GM18868 (cell line): ENCODE data around the gene CPA2.
A peak's percentile ranks its signal among the peaks of the same experiment; 100 is the strongest.
"Not testable (repeated sequence)": the region's sequence is repeated elsewhere in the genome, so short reads cannot be mapped to it uniquely, and the experiment has no call there.

ENCODE experiments used
- ATAC-seq: cut with Tn5 transposase; IDR thresholded peaks from one replicate; pipeline ENCODE4 v1.9.1; 2021; ENCODE audit warnings: mild to moderate bottlenecking, moderate library complexity; ENCODE audit not compliant: unreplicated experiment

CPA2 gene

GRCh38 chr7:130304878-130305277, 38.2 kb downstream of the CPA2 start:
- no peak for ATAC-seq

GRCh38 chr7:130305433-130306042, 38.9 kb downstream of the CPA2 start:
- ATAC-seq = no peak

DNA sequence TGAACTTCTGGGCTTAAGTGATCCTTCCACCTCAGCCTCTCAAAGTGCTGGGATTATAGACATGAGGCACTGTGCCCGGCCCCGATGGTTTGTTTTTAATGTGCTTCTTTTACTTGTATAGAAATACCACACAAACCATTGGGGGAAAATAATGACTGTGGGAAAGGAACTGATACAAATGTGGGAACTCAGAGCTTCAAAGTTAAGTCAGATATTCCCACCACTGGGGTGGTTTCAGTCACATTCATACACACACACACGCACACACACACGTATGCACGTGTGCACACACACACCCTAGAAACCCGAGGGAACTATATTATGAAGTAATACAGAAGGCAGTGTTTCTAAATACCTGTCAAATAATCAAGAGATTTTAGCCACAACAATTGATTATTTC, 43.3 kb downstream of the CPA2 start:
- ATAC-seq = peak; percentile 51

DNA sequence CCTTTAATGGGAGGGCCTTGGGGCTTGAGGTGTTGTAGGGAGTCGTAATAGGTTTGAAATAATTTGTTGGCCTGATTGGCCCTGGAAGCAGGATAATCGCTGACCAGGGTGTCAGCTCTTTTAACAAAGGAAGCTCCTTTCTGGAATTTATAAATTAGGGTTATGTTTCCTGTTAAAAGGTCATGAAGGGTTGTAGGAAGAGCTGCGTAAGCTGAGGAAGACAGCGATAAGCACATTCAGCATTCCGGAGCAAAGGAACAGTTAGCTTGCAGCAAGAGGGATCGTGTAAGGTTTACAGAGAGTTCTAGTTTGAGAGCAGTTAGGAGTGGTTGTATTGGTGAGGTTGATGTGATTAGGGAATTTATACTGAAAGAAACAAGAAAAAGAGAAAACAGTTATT, 47.6 kb downstream of the CPA2 start:
- ATAC-seq = no peak

- no peak for ATAC-seq
Measured at GRCh38 chr7:130319541-130319940, 52.9 kb downstream of the CPA2 start.

- not testable (repeated sequence) for ATAC-seq
Measured at GRCh38 chr7:130321542-130322229, 55.0 kb downstream of the CPA2 start.

- no peak for ATAC-seq
Measured at GRCh38 chr7:130322615-130323014, 56.0 kb downstream of the CPA2 start.

DNA sequence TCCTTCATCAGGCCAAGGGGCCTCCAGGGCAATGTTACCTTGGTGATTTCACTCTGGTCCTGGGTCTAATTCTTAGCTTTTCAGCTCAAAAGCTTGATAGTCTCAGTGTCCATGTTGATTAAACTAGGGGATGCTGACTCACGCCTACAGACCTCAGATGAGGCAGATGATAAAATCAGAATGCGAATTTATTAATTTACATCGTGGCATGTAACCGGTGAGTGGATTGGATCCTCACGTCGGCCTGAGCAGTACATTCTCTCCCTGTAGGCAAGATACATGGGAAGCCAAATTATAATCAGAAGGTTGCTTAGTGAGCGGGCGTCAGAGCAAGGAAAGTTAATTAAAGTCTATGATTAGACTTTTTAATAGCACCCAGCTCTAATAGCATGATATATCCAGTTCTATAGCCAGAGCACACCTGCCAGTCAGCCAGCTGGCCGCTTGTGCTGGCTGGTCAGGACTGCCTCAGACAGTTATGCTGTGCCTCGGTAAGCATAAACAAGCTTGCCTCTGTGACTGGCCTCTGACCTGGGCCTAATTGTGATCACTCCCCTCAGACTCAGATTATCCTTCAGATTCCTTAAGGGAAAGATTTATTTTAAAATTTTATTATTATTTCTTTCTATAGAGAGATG, 57.8 kb downstream of the CPA2 start:
- ATAC-seq = no peak

DNA sequence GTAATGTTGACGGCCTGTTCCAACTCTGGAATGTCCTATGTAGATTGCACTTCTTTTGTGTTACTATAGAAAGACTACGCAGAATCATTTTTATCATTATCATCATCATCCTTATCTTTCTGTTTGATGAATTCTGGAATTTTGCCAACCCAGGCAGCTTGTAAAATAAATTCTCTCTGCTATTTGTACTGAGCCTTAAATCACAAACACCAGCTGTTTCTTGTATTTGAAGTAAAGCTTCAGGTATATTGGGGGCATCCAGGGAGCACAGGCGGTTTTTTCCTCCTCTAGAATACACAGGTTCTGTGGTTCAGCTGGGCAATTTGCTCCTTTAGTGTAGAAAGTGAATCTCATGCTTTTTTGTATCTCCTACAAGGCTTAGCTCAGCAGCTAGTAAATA, 63.0 kb downstream of the CPA2 start:
- ATAC-seq = no peak

DNA sequence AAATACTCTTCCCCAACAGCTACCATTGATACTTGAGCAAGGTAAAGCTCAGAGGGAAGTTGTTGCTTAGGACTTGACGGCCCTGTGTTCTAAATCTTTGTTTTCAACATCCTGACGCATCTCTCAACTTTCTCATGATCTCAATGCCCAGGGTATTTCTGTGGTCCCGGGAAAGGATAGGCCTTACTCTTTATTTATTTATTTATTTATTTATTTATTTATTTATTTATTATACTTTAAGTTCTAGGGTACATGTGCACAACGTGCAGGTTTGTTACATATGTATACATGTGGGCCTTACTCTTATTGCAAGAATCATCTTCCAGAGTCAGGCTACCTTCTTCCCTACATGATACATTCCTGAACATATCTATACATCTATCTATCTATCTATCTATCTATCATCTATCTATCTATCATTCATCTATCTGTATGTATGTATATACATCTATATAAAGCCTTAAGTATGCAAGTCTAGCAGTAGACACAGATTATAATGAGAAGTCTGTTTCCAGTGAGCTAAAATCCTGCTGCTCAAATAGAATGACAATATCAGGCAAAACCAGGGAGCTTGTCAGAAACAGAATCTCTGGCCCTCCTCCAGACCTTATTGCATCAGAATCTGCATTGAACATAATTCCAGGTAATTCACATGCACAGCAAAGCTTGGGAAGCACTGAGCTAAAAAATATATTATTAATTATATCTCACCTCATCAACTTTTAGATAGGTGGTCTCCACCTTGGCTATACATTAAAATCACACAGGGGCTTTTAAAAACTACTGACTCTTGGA, 65.8 kb downstream of the CPA2 start:
- ATAC-seq = no peak

DNA sequence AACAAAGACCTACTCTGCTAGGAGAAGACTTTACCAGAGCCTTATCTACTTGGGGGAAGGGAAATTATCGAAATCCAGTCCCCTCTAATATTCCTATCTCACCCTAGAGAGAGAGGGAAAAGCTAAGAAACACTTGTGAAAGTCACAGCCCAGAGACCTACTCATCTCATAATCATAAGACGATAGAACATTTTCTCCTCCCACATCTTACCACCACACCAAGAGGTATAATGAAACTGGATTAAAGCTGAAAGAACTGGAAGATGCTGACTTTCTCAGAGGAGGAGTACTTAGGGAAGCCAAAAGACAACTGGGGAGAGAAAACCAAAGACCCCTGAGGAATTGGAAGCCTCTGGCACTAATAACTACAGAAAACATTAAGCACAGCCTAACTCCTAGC, 67.2 kb downstream of the CPA2 start:
- ATAC-seq = no peak

GRCh38 chr7:130334274-130334673, 67.6 kb downstream of the CPA2 start:
- no peak for ATAC-seq

DNA sequence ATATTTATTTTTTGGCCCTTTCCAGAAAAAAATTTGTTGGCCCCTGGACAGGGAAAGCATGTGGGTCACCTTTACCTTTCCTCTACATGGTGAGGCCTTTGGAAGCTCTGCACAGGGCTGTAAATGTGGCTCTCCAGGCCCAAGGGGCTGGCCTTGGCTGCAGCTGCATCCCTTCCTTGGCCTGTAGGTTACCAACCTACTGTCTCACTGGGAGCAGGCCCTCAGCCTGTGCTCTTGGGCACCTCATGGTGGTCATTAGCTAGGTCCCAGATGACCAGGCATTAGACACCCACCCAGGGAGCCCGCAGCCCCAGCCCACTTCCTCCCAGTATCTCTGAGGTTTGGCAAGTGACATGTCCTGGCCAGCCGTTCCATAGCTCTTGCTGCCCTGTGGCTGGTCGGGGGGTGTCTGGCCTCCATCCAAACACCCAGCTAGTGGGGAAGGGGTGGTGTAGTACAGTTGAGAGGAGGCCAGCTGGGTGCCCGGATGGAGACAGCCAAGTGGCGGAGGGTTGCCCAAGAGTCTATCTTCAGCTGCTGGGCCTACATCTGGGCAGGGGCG, 70.8 kb downstream of the CPA2 start:
- no peak for ATAC-seq

- no peak for ATAC-seq
Measured at GRCh38 chr7:130338233-130338632, 71.6 kb downstream of the CPA2 start.
